Measurements from ENCODE around the gene EXOSC1.

- TF ChIP-seq CTCF (IDR thresholded peaks at IDR 0.05) (no peak), POLR2A (IDR thresholded peaks at IDR 0.05) (no peak), EP300 (IDR thresholded peaks at IDR 0.05) (no peak), POLR2AphosphoS5 (IDR thresholded peaks at IDR 0.05) (no peak)
Observed at GRCh38 chr10:97459111-97459510, 13.3 kb upstream of the EXOSC1 start.
